LoVo (cell line): ENCODE measurements around the gene CPNE6.
A peak's percentile ranks its signal among the peaks of the same experiment; 100 is the strongest.

Source experiments
- DNase-seq: peaks from one replicate; pipeline ENCODE4 v3.0.0-alpha.2; 2016; ENCODE audit warnings: low spot score

Gene CPNE6

GRCh38 chr14:24086193-24086955, 15.0 kb downstream of the CPNE6 start:
- no peak for DNase-seq

- DNase-seq, result no peak
These were observed 15.6 kb downstream of the CPNE6 start for GRCh38 chr14:24087004-24087403.

GRCh38 chr14:24088095-24088494, 16.7 kb downstream of the CPNE6 start:
- DNase-seq, result no peak

- no peak for DNase-seq
These were observed 18.5 kb downstream of the CPNE6 start for GRCh38 chr14:24089890-24090289.

GRCh38 chr14:24092110-24092504, 20.7 kb downstream of the CPNE6 start:
- DNase-seq, result no peak

GRCh38 chr14:24092505-24093206, 21.3 kb downstream of the CPNE6 start:
- no peak for DNase-seq

GRCh38 chr14:24093207-24093900, 22.0 kb downstream of the CPNE6 start:
- peak; percentile 52 for DNase-seq

GRCh38 chr14:24093901-24094840, 22.8 kb downstream of the CPNE6 start, which contains the start of gene PCK2:
Gene PCK2, plus strand, starts transcription at chr14:24094311. Its CDS starts 95 bp downstream, at chr14:24094406.
- DNase-seq, result peak; percentile 96

GRCh38 chr14:24094841-24095270, 23.5 kb downstream of the CPNE6 start:
- no peak for DNase-seq

GRCh38 chr14:24095271-24096068, 24.1 kb downstream of the CPNE6 start:
- DNase-seq, result peak; percentile 69

GRCh38 chr14:24096545-24097181, 25.3 kb downstream of the CPNE6 start:
- DNase-seq, result no peak

GRCh38 chr14:24098229-24098926, 27.0 kb downstream of the CPNE6 start:
- DNase-seq, result no peak

GRCh38 chr14:24098927-24099813, 27.8 kb downstream of the CPNE6 start:
- DNase-seq, result no peak

GRCh38 chr14:24100197-24100981, 29.0 kb downstream of the CPNE6 start:
- DNase-seq, result no peak

- no peak for DNase-seq
These were observed 29.7 kb downstream of the CPNE6 start for GRCh38 chr14:24100982-24101494.

- no peak for DNase-seq
These were observed 31.1 kb downstream of the CPNE6 start for GRCh38 chr14:24102357-24103048.

GRCh38 chr14:24103451-24103850, 32.1 kb downstream of the CPNE6 start:
- no peak for DNase-seq
